Measurements from ENCODE around the gene CCDC6. TPM values are rescaled to one million over a fixed set of nuclear protein-coding genes. Genes with fewer than 3 reads are reported as not detected.
A peak's percentile ranks its signal among the peaks of the same experiment; 100 is the strongest.

CCDC6 gene
- total and polyA plus RNA-seq, 9 of the 15 experiments (the other 6 are each of a cell fraction or from before 2014, with no cell fraction given), result 10.4 to 41.0 (median 20.9) TPM

- TF ChIP-seq, protein P1, sequence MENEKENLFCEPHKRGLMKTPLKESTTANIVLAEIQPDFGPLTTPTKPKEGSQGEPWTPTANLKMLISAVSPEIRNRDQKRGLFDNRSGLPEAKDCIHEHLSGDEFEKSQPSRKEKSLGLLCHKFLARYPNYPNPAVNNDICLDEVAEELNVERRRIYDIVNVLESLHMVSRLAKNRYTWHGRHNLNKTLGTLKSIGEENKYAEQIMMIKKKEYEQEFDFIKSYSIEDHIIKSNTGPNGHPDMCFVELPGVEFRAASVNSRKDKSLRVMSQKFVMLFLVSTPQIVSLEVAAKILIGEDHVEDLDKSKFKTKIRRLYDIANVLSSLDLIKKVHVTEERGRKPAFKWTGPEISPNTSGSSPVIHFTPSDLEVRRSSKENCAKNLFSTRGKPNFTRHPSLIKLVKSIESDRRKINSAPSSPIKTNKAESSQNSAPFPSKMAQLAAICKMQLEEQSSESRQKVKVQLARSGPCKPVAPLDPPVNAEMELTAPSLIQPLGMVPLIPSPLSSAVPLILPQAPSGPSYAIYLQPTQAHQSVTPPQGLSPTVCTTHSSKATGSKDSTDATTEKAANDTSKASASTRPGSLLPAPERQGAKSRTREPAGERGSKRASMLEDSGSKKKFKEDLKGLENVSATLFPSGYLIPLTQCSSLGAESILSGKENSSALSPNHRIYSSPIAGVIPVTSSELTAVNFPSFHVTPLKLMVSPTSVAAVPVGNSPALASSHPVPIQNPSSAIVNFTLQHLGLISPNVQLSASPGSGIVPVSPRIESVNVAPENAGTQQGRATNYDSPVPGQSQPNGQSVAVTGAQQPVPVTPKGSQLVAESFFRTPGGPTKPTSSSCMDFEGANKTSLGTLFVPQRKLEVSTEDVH (IDR thresholded peaks at IDR 0.05; ENCODE audit: low read depth, partially characterized antibody), result no peak
- TF ChIP-seq STAT5B (CRISPR knock-in tag; IDR thresholded peaks at IDR 0.05), result no peak
- TF ChIP-seq POLR3A (IDR thresholded peaks at IDR 0.05; ENCODE audit: borderline replicate concordance, extremely low read depth, insufficient read depth, insufficient read length), result no peak
- no peak for TF ChIP-seq KLF10 (CRISPR knock-in tag; IDR thresholded peaks at IDR 0.05)
- TF ChIP-seq, protein P2, sequence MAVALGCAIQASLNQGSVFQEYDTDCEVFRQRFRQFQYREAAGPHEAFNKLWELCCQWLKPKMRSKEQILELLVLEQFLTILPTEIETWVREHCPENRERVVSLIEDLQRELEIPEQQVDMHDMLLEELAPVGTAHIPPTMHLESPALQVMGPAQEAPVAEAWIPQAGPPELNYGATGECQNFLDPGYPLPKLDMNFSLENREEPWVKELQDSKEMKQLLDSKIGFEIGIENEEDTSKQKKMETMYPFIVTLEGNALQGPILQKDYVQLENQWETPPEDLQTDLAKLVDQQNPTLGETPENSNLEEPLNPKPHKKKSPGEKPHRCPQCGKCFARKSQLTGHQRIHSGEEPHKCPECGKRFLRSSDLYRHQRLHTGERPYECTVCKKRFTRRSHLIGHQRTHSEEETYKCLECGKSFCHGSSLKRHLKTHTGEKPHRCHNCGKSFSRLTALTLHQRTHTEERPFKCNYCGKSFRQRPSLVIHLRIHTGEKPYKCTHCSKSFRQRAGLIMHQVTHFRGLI (CRISPR knock-in tag; IDR thresholded peaks at IDR 0.05), result no peak
- no peak for TF ChIP-seq KDM2B (CRISPR knock-in tag; IDR thresholded peaks at IDR 0.05)
- no peak for TF ChIP-seq SPI1 (IDR thresholded peaks at IDR 0.05; ENCODE audit: borderline replicate concordance, low read depth, low read length)
- TF ChIP-seq HNRNPLL (IDR thresholded peaks at IDR 0.05; ENCODE audit: low read depth, low read length, poor library complexity, severe bottlenecking), result no peak
- no peak for TF ChIP-seq ZNF41 (CRISPR knock-in tag; conservative IDR thresholded peaks at IDR 0.05)
- TF ChIP-seq FOS (IDR thresholded peaks at IDR 0.05; ENCODE audit: extremely low read depth, insufficient read length), result no peak
- TF ChIP-seq OTX1 (CRISPR knock-in tag; IDR thresholded peaks at IDR 0.05), result no peak
- no peak for TF ChIP-seq CTCF (IDR thresholded peaks at IDR 0.05 in 2 of 3, conservative IDR thresholded peaks at IDR 0.05 in 1 of 3; ENCODE audit: insufficient read depth in 2 of 3, low read depth in 1 of 3, low read length in 3 of 3)
- TF ChIP-seq TAF9B (IDR thresholded peaks at IDR 0.05; ENCODE audit: partially characterized antibody), result peak; percentile 70
- TF ChIP-seq KLF13 (tag; IDR thresholded peaks at IDR 0.05; ENCODE audit: borderline replicate concordance, low read depth), result no peak
- TF ChIP-seq ZNF316 (IDR thresholded peaks at IDR 0.05), result no peak
- TF ChIP-seq SIX5 (IDR thresholded peaks at IDR 0.05; ENCODE audit: borderline replicate concordance in 1 of 2, insufficient read depth in 1 of 2, low read depth in 1 of 2, low read length in 2 of 2), result no peak
- peak; percentile 49; the same call in 1 of the 2 replicates for TF ChIP-seq SP1 (CRISPR knock-in tag; IDR thresholded peaks at IDR 0.05)
- TF ChIP-seq HINFP (tag; conservative IDR thresholded peaks at IDR 0.05; ENCODE audit: low read depth), result no peak; the same call in 1 of the 2 replicates
These were observed 1.8 kb upstream of the CCDC6 start (continued) for GRCh38 chr10:59907918-59908807.
